SK-N-SH (cell line): ENCODE measurements around the gene RASSF1. TPM values are rescaled to one million over a fixed set of nuclear protein-coding genes. Genes with fewer than 3 reads are reported as not detected.

Experiments
- CTCF ChIA-PET: fragments of 300-600, 350-600 bp; formaldehyde crosslinking; extraction: SDS; loops from one replicate; lab custom pipeline; 2021; lab: Yijun Ruan, JAX
- POLR2A ChIA-PET: fragments of 350-600 bp; sonication (Branson Sonifier 250); formaldehyde crosslinking; extraction: SDS; loops from one replicate; lab custom pipeline; 2020; ENCODE audit warnings: antibody characterized with exemption, inconsistent platforms; lab: Yijun Ruan, JAX
- DNase-seq: peaks from one replicate; pipeline ENCODE4 v3.0.0; 2012
- H2AFZ ChIP-seq: fragments of 200-600 bp; sonication (generic); 2 replicates; pipeline ENCODE4 v1.8.1; 2016; ENCODE audit warnings: antibody characterized with exemption, mild to moderate bottlenecking, low read depth
- H3F3A ChIP-seq: fragments of 200-600 bp; sonication (generic); replicated peaks from 2 replicates; pipeline ENCODE3; 2016; ENCODE audit warnings: antibody characterized with exemption, mild to moderate bottlenecking; ENCODE audit not compliant: insufficient read depth
- H3K27ac ChIP-seq, 2 experiments: fragments of 200-500 bp in 1 of 2; fragments of 200-600 bp in 1 of 2; sonication (Bioruptor generic) in 1 of 2; sonication (generic), shearing (Covaris generic) in 1 of 2; 2 replicates each; pipeline versions ENCODE4 v1.5.1 to v1.6.1; 2014 to 2016; ENCODE audit warnings: low read depth in 2 of 2, inconsistent platforms in 1 of 2, low read length in 1 of 2, mild to moderate bottlenecking in 1 of 2, mixed read lengths in 1 of 2
- H3K27me3 ChIP-seq: fragments of 200-600 bp; sonication (generic), shearing (Covaris generic); 2 replicates; pipeline ENCODE4 v1.6.1; 2016; ENCODE audit warnings: mixed run types; ENCODE audit not compliant: insufficient read depth
- H3K36me3 ChIP-seq, 2 experiments: fragments of 200-500 bp in 1 of 2; fragments of 200-600 bp in 1 of 2; sonication (Bioruptor generic) in 1 of 2; sonication (generic) in 1 of 2; replicated peaks in 1 of 2; 2 replicates each; pipeline versions ENCODE3 to v1.5.1; 2014 to 2016; ENCODE audit warnings: low read length in 1 of 2, mild to moderate bottlenecking in 1 of 2; ENCODE audit not compliant: insufficient read depth in 2 of 2, control insufficient read depth in 1 of 2
- H3K4me1 ChIP-seq, 2 experiments: fragments of 200-500 bp in 1 of 2; fragments of 200-600 bp in 1 of 2; sonication (Bioruptor generic) in 1 of 2; sonication (generic), shearing (Covaris generic) in 1 of 2; 2 replicates each; pipeline versions ENCODE4 v1.5.1 to v1.6.1; 2014 to 2016; ENCODE audit warnings: low read depth in 1 of 2, low read length in 1 of 2, mixed run types in 1 of 2; ENCODE audit not compliant: insufficient read depth in 2 of 2, control insufficient read depth in 1 of 2
- H3K4me2 ChIP-seq: fragments of 200-600 bp; sonication (generic), shearing (Covaris generic); 2 replicates; pipeline ENCODE4 v1.6.1; 2017; ENCODE audit warnings: mixed run types
- H3K4me3 ChIP-seq, 2 experiments: fragments of 200-500 bp in 1 of 2; fragments of 200-600 bp in 1 of 2; sonication (Bioruptor generic) in 1 of 2; sonication (generic), shearing (Covaris generic) in 1 of 2; 2 replicates each; pipeline versions ENCODE4 v1.5.1 to v1.8.1; 2014 to 2016; ENCODE audit warnings: low read depth in 2 of 2, inconsistent platforms in 1 of 2, low read length in 1 of 2, mild to moderate bottlenecking in 1 of 2, mixed read lengths in 1 of 2, moderate library complexity in 1 of 2
- H3K79me2 ChIP-seq: fragments of 200-600 bp; sonication (generic); 2 replicates; pipeline ENCODE4 v1.8.1; 2017; ENCODE audit warnings: mild to moderate bottlenecking; ENCODE audit not compliant: insufficient read depth
- H3K9ac ChIP-seq: fragments of 200-600 bp; sonication (generic); 2 replicates; pipeline ENCODE4 v1.6.1; 2017; ENCODE audit warnings: mixed run types
- H3K9me2 ChIP-seq: fragments of 200-600 bp; sonication (generic); 2 replicates; pipeline ENCODE4 v1.6.1; 2017; ENCODE audit warnings: mixed run types
- H3K9me3 ChIP-seq: fragments of 200-600 bp; sonication (generic); 2 replicates; pipeline ENCODE4 v1.6.1; 2017; ENCODE audit warnings: mixed run types, mild to moderate bottlenecking, moderate library complexity
- H4K20me1 ChIP-seq: fragments of 200-600 bp; sonication (generic); 2 replicates; pipeline ENCODE4 v1.6.1; 2017; ENCODE audit warnings: mild to moderate bottlenecking, mixed run types; ENCODE audit not compliant: insufficient read depth
- CHD2 ChIP-seq: fragments of 150-350 bp; IDR thresholded peaks from 2 replicates; pipeline ENCODE4 v1.6.1; 2018; ENCODE audit warnings: low read length; ENCODE audit not compliant: partially characterized antibody
- GABPA ChIP-seq: IDR thresholded peaks from 2 replicates; pipeline ENCODE4 v1.4.0; 2012; ENCODE audit warnings: low read depth, mild to moderate bottlenecking
- GATA2 ChIP-seq: sonication (generic); formaldehyde crosslinking; IDR thresholded peaks from 2 replicates; pipeline ENCODE4 v1.5.0; 2020; ENCODE audit warnings: mild to moderate bottlenecking, missing genetic modification reagents
- POLR2AphosphoS5 ChIP-seq: IDR thresholded peaks from 2 replicates; pipeline ENCODE4 v1.6.1; 2012; ENCODE audit warnings: low read depth, low read length
- RAD21 ChIP-seq: IDR thresholded peaks from 2 replicates; pipeline ENCODE4 v1.6.1; 2012; ENCODE audit warnings: mild to moderate bottlenecking, low read length
- SMC3 ChIP-seq: IDR thresholded peaks from 2 replicates; pipeline ENCODE4 v1.6.1; 2012; ENCODE audit warnings: low read depth, low read length, improper control_type of control experiment
- TAF1 ChIP-seq: IDR thresholded peaks from 2 replicates; pipeline ENCODE4 v1.6.1; 2012; ENCODE audit warnings: low read depth, mild to moderate bottlenecking, low read length, moderate library complexity, borderline replicate concordance
- TEAD4 ChIP-seq: IDR thresholded peaks from 2 replicates; pipeline ENCODE4 v1.4.0; 2012; ENCODE audit warnings: mild to moderate bottlenecking, borderline replicate concordance; ENCODE audit not compliant: insufficient read depth
- WGBS: methylation state at CpG from one replicate; pipeline ENCODE4 v1.1.6; 2017; ENCODE audit warnings: low lambda C conversion rate; 5-methylcytosine and 5-hydroxymethylcytosine counted together
- polyA plus RNA-seq, 3 experiments: library from polyadenylated mRNA; depleted of rRNA; stranded (reverse); fragments of >200 nt; gene quantifications; 2 replicates each; pipeline ENCODE4 v1.2.3, GENCODE V29; 2012
- TF ChIP-seq, protein P1 (sequence below): IDR thresholded peaks from 2 replicates; pipeline ENCODE4 v1.4.0; 2012; ENCODE audit warnings: low read depth, borderline replicate concordance
- TF ChIP-seq, protein P2 (sequence below): fragments of 150-350 bp; IDR thresholded peaks from 2 replicates; pipeline ENCODE4 v1.6.1; 2017; ENCODE audit warnings: antibody characterized with exemption, low read length, low read depth, borderline replicate concordance
- TF ChIP-seq, protein P3 (sequence below): IDR thresholded peaks from 2 replicates; pipeline ENCODE4 v1.4.0; 2012; ENCODE audit warnings: low read depth, borderline replicate concordance
- TF ChIP-seq, protein P4 (sequence below): fragments of 150-350 bp; IDR thresholded peaks from 2 replicates; pipeline ENCODE4 v1.6.1; 2016; ENCODE audit warnings: mild to moderate bottlenecking, low read depth, low read length

RASSF1 gene
- polyA plus RNA-seq, 1 of the 3 experiments (the other 2 are of a cell fraction) = 28.1 TPM

DNA sequence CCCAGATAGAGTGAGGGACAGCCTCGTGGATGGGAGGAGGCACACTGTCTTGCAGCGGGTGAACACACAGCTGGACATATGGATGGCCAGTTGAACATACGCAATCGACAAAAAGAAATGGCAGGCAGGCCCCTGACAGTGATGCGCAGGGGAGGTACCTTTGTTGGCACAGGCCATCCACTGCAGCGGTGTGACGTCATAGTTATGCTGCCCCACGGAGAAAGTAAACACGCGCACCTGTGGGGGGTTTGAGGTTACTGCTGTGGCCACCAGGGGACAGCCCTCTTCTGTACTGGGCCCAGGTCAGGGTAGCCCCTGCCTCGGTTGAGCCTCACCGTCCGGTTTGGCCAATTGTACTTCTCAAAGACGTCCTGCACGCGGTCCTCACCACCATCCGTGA is 38.1 kb upstream of the RASSF1 start (continued):
- TF ChIP-seq, protein P1, sequence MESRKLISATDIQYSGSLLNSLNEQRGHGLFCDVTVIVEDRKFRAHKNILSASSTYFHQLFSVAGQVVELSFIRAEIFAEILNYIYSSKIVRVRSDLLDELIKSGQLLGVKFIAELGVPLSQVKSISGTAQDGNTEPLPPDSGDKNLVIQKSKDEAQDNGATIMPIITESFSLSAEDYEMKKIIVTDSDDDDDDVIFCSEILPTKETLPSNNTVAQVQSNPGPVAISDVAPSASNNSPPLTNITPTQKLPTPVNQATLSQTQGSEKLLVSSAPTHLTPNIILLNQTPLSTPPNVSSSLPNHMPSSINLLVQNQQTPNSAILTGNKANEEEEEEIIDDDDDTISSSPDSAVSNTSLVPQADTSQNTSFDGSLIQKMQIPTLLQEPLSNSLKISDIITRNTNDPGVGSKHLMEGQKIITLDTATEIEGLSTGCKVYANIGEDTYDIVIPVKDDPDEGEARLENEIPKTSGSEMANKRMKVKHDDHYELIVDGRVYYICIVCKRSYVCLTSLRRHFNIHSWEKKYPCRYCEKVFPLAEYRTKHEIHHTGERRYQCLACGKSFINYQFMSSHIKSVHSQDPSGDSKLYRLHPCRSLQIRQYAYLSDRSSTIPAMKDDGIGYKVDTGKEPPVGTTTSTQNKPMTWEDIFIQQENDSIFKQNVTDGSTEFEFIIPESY = no peak
- no peak for TF ChIP-seq TEAD4
- no peak for TF ChIP-seq TAF1
- TF ChIP-seq, protein P2, sequence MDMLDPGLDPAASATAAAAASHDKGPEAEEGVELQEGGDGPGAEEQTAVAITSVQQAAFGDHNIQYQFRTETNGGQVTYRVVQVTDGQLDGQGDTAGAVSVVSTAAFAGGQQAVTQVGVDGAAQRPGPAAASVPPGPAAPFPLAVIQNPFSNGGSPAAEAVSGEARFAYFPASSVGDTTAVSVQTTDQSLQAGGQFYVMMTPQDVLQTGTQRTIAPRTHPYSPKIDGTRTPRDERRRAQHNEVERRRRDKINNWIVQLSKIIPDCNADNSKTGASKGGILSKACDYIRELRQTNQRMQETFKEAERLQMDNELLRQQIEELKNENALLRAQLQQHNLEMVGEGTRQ = no peak

DNA sequence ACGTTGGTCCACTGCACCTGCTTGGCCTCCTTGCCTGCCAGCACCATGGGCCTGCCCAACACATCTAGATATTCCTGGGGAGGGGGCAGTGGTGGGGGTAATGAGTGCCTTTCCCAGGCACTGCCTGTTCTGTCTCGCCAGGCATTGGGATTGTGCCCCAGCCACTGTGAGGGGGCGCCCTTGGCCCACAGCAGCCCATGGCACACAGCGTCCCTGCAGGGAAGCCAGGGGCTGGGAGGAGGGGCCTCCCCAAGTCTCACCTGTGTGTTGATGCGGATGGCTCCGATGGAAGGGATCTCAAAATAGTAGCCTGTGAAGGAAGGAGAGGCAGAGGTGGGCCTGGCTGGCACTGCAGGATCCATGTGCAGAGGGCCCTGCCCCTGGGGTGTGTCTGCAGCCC is 37.4 kb upstream of the RASSF1 start:
- POLR2A ChIA-PET = no interaction called here
- no peaks in the 10 kb centered on the region for H4K20me1 ChIP-seq

DNA sequence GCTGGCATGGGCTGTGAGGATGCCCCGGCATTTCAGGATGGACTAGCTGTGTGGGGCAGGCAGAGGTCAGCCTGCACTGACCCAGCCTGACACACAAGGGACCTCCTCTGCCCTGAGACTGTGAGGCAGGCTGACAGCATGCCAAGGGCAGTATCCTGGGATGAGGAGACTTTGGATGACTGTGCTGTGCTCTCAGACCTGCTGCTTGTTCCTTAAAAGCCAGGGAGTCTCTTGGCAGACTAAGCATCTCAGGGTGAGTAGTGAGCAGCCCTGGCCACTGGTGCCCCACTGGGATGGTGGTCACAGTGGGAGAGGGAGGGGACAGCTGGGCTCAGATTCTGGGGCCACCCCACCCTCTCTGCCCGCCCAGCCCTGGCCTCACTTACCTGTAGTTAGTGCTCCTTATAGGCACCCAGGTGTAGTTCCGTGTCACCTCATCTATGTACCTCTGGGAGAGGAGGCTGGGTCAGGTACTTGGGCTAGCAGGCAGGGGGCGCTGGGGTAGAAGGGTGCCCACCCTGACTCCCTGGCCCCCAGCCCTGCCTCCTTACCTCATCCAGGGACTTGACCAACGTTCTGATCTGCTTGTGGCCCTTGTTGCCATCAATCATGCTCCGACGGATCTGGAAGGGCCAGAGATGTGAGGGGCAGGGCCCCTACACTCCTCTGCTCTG is 34.8 kb upstream of the RASSF1 start:
- no peaks in the 10 kb centered on the region for H3F3A ChIP-seq
- H3K79me2 ChIP-seq = no peaks in the 10 kb centered on the region
- no peaks in the 10 kb centered on the region for H3K27me3 ChIP-seq
- no peaks in the 10 kb centered on the region for H4K20me1 ChIP-seq
- WGBS = 0% methylated on average over 1 of the region's 7 CpGs
- peak; percentile 66 for DNase-seq
- no peak for TF ChIP-seq TEAD4
- TF ChIP-seq GABPA = no peak
- no peak for TF ChIP-seq POLR2AphosphoS5
- TF ChIP-seq RAD21 = peak; percentile 31; the same call in 1 of the 2 replicates
- no peak for TF ChIP-seq GATA2
- TF ChIP-seq, protein P3, sequence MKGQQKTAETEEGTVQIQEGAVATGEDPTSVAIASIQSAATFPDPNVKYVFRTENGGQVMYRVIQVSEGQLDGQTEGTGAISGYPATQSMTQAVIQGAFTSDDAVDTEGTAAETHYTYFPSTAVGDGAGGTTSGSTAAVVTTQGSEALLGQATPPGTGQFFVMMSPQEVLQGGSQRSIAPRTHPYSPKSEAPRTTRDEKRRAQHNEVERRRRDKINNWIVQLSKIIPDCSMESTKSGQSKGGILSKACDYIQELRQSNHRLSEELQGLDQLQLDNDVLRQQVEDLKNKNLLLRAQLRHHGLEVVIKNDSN = no peak
- TF ChIP-seq SMC3 = no peak
- TF ChIP-seq, protein P4, sequence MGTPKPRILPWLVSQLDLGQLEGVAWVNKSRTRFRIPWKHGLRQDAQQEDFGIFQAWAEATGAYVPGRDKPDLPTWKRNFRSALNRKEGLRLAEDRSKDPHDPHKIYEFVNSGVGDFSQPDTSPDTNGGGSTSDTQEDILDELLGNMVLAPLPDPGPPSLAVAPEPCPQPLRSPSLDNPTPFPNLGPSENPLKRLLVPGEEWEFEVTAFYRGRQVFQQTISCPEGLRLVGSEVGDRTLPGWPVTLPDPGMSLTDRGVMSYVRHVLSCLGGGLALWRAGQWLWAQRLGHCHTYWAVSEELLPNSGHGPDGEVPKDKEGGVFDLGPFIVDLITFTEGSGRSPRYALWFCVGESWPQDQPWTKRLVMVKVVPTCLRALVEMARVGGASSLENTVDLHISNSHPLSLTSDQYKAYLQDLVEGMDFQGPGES = no peak
- H3K9me2 ChIP-seq = no peaks in the 10 kb centered on the region
- H2AFZ ChIP-seq = no peak overlapping the region
- ChIA-PET POLR2A (interaction anchor here (1.7 kb wide), 1 partner anchor 16 kb away, joined by 3 read pairs; no protein-coding TSS in a partner anchor), CTCF (interaction anchor here (0.9 to 3.7 kb wide), 10 partner anchors 9 to 241 kb away, joined by 3 to 24 read pairs (median 4); no protein-coding TSS in a partner anchor)
- no peak overlapping the region for H3K4me2 ChIP-seq
- peak overlapping the region in 1 of 2 experiments; percentile 7; a peak in 1 of 4 replicates for H3K4me3 ChIP-seq
- no peaks in the 10 kb centered on the region for H3K36me3 ChIP-seq
- H3K9me3 ChIP-seq = no peaks in the 10 kb centered on the region
- peak overlapping the region in 1 of 2 experiments; percentile 100; a peak in 2 of 4 replicates for H3K27ac ChIP-seq
- H3K4me1 ChIP-seq = peaks cover 0 to 94% of the 10 kb centered on the region in 2 experiments; a peak in 2 of 4 replicates
- no peak overlapping the region for H3K9ac ChIP-seq

More for the DNA sequence above, 37.4 kb upstream of the RASSF1 start:
- H3K9ac ChIP-seq = no peak overlapping the region
- H3K27me3 ChIP-seq = no peaks in the 10 kb centered on the region
- peaks cover 0 to 92% of the 10 kb centered on the region in 2 experiments; a peak in 2 of 4 replicates for H3K4me1 ChIP-seq
- no peaks in the 10 kb centered on the region for H3K9me2 ChIP-seq
- H3F3A ChIP-seq = no peaks in the 10 kb centered on the region
- H3K9me3 ChIP-seq = no peaks in the 10 kb centered on the region
- 57% methylated on average over 3 of the region's 6 CpGs for WGBS
- CTCF ChIA-PET = interaction anchor here (0.9 to 4.5 kb wide), 7 partner anchors 10 to 164 kb away, joined by 3 to 41 read pairs (median 6); no protein-coding TSS in a partner anchor
- DNase-seq = no peak
- no peaks in the 10 kb centered on the region for H3K36me3 ChIP-seq
- no peak overlapping the region for H2AFZ ChIP-seq
- peak overlapping the region in 1 of 2 experiments; percentile 100; a peak in 2 of 4 replicates for H3K27ac ChIP-seq
- peak overlapping the region in 1 of 2 experiments; percentile 41; a peak in 1 of 4 replicates for H3K4me3 ChIP-seq
- TF ChIP-seq RAD21 = peak; percentile 35
- no peak for TF ChIP-seq CHD2
- peak; percentile 15; the same call in 1 of the 2 replicates for TF ChIP-seq SMC3
- no peaks in the 10 kb centered on the region for H3K79me2 ChIP-seq
- H3K4me2 ChIP-seq = no peak overlapping the region
